ENCODE data around the gene SEC22A.

SEC22A gene

DNA sequence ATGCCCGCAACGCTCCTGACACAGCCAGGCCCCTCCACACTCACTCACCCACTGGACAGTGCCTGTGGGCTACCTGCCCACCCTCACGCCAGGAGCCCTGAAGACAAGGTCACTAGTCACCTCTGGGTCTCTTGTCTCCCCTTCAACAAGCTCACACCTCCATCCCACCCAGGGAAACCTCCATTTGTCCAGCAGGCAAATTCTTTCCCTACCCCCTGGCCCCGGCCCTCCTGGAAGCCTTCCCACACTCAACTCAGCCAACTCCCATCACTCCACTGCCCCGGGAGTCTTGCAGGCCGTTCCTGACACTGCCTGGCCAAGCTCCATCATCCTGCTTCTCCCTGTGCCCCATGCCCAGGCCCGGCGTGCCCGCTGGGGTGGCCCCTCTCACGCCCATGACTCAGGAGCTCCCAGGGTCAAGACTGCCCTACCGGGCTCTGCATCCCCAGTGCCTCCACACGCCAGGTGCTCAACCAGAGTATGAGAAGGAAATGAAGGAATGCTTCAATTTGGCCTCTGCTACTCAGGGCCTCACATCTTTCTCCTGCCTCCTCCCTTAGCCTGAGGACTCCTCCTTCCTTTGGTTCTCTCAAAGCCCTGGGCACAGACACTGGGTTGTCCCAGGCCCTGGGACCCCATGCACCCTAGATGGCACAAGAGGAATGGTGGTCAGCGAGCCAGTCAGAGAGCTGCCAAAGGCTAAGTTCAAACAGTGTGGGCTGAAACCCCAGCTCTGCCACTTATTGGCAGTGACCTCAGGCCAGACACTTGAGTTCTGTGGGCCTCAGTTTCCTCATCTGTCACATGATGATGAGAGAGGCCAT lies 88.6 kb downstream of the SEC22A start:
- DNase-seq = no peak

DNA sequence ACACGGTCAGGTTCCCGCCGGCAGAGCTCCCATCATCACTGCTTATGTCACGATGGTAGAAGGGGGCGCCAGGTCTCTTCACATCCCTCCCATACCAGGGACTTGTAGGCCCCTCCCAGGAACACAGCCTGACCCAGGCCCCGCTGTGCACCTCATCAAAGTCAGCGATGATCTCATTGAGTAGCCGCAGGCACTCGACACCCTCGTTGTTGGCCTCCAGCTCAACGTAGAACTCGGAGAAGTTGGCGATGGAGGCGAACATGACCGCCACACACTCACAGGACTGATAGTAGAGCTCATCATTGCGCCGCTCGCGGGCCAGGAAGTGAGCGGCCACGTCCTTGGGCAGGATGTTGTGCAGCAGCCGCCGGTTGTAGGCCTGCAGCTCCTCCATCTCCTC lies 89.2 kb downstream of the SEC22A start:
- DNase-seq = no peak

DNA sequence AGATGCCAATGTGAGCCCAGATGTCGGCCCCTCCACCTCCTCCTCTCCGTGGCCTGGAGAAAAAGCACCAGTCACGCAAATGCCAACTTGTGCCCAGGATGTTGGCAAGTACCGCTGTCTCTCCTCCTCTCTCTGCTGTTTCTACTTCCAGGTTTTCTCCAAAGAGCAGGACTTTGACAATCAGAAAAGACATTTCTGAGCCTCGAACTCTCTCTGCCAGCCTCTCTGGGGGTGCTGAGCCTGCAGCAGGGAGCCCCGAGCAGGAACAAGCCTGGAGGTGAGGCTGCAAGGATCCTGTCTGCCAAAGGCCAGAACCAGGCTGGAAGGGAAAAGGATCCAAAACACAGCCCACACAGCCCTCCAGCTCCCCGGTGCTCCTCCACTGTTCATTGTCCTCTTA lies 89.7 kb downstream of the SEC22A start:
- no peak for DNase-seq

DNA sequence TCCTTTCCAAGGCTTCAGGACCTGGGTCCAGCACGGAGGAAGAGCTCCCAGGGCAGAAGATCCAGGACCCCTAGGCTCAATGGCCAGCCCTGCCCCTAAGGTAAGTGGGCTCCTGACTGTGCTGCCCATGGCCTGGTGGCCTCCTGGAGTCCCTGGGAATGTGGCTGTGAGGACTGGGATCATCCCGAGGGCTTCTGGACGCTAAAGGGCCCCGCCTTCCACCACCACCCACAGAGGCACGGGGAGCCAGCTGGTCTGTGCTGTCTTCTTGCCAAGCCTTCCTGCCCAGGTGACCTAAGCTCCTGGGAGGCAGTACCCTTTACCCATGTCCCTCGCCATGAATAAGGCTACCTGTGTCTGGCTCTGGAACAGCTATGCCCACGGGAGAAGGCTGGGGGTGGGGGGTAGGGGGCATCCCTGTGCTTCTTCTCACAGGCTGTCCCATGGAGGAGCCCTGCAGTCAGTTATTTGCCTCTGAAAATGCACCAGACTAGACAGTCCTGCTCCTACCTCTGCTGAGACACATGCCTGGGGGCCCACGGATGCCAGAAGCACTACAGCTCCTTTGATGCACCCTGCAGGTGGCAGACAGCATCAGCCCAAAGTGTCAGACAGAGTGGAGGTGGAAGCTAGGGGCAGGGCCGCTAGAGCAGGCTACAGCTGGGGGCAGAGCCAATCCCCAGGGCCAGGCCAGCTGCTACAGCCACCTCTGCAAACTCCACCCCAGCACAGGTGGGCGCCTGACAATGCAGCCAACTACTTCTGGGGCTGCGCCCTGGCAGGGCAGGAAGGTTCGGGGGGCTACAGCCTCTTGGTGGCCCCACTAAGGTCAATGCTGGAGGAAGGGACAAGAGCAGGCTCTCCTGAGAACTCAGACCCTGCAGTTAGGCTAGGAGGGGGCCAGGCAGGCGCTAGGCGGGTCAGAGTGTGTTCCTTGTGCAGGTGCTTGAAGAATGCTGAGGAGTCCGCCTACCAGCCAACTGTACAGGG lies 90.9 kb downstream of the SEC22A start:
- DNase-seq = no peak

DNA sequence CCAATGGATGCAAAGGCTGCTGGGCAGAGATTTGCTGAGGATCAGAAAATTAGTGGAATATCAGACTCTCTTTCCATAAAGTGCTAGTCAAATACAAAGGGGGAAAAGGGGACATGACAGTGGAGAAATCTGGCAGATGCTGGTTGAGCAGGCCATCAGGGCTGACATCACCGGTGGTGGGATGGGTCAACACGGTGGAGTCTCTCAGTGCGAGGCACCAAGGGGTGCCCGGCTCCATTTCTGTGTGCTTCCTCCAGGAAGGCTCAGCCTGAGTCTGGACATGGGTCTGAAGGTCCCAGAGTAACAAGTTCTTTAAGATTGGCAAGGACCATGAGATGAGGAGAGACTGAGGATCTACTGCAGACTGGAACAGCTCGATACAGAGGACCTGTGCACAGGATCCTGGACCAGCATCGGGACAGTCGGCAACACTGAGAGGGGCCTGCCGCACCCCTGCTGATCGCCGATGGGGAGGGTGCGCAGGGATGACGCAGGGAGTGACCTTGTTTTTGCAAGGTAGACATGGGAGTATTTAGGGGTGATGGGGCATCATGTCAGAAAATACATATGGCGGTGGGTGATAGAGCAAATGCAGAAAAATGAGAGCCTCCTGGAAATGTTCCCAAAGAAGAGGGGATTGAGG lies 92.7 kb downstream of the SEC22A start:
- no peak for DNase-seq

DNA sequence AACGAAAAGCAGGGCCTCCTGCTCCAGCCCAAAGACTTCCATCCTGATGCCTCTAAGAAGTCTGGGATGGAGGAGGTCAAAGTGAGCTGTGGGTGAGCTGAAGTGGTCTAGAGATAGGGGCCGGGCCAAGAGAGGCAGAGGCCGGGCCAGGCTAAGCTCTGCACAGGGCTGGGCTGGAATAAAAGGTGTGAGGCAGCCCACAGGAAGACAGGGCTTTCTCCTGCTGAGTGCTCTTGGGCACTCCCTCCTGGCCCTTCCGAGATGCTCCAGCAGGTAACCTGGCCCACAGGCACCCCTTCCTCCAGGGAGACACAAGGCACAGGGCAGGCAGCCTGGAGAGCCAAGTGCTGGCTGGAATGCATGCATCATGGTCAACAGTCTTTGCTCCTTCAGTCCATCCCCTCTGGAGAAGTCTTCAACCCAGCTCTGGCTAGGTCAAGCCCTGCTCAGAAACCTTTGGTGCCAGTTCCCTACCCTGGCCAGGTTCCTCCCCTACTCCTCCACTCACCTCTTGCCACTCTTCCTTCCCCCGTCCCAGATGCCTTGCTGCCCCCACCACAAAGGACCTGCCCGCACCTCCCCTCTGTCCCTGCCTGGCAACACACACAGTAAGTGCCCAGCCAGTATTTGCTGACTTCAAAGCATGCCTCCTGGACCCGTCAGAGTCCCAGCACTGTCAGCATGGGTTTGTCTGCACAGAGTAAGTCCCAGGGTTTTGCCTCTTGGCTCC lies 93.6 kb downstream of the SEC22A start:
- DNase-seq = no peak

DNA sequence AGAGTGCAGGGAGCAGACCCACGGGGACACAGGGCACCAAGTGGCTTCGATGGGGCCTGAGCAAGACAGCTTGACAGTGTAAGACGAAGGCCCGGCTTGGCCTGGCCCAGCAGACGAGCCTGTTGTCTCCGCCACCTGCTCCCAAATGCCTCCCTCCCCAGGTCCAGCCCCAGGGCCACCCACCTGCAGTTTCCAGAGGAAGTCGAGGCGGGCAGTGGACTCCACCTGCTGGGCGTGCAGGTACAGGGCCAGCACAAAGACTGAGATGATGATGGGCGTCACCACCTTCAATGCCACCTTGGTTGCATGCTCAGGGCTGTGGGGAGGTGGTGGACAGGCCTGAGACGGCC lies 94.1 kb downstream of the SEC22A start:
- DNase-seq = no peak

DNA sequence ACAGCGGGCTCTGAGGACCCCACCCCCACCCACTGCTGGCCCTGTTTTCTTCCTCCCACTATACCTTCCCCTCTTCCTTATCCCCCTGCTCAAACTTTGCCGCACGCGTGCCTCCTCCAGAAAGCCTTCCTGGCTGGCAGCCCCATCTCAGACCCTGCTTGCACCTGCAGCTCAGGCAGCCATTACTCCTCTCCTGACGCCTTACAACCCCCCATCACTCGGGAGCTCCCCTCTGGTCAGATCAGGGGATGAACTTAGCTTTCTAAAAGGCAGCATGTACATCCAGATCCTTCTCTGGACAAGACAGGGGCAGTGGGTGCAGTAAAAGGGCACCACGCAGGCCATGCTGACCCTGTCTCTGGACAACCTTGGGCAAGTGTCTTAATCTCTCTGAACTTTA lies 94.5 kb downstream of the SEC22A start:
- no peak for DNase-seq

DNA sequence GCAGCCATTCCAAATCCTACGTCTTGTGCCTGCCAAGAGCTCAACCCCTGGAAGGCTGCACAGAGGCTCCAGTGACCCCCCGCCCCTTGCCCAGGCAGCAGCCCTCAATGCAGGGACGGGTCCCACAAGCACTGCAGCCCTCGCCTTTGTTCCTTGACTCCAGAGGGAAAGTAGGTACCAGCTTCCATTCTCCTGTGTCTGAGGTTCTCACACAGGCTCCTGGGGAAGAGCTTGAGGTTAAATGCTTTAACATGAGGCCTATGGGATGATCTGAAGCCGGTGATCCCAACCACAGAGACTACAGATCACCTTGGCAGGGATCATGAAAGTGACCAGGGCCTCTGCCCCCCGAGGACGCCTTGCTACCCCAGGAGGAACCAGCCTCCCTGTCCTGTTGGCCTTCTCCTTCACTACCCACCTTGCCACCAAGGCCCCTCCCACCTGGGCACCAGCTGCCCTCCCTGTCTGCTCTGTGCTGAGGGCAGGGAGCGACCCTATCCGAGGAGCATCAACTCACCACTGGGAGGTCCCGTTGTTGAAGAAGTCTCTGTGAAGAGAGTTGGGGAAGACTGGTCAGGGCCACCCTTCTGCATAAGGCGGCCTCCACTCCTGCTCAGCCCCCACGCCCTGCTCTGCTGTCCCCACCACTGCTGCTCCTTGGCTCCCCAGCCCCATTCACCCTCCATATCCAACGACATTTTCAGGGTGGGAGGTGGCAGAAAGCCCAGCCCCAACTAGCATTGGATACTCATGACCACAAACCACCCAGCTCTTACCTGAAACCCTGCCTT lies 95.3 kb downstream of the SEC22A start:
- DNase-seq = no peak

DNA sequence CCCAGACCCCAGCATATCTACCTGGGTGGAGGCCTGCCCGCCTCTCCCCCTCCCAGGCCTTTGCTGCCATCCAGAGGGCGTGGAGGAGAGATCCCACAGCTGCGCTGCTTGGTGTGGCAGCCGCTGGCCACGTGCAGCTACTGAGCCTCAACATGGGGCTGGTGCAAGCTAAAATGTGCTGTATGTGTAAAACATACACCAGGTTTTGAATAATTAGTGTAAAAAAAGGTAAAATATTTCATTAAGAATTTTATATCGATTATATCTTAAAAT lies 95.8 kb downstream of the SEC22A start:
- no peak for DNase-seq

DNA sequence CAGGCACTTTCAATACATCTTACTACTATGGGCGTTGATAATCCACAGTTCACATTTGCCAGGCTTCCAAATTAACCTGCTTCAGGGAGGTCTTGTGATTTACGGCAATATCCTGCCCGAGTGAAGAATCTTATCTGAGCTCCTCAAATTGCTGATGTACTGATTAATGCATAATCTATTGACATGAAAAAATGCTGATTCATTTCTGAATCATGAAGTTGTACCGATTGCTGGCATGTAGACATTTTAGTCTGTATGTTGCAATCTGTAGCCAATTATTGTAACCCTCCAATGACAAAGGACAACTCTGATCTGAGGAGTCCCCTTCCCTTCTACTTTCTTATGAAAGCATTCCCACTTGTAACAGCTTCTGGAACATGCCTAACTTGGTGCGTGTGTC lies 97.2 kb downstream of the SEC22A start:
- DNase-seq = peak; percentile 37

DNA sequence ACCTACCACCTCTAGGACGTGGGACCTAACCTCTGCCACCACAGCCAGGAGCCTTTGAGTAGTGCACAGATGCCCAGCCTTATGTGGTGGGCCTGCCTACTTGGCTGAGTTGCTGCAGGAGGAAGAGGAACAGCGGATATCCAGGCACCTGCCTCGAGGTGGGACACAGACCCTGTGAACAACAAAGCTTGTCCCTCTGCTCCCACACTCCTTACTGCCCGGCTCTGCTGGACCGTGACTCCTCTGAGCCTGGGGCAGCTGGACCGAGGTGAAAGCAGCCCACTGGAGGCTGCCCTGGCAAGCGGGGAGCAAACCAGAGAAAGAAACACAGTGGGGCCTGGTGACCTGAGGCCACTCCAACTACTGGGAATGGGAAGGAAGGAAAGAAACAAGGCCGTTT lies 97.8 kb downstream of the SEC22A start:
- no peak for DNase-seq

DNA sequence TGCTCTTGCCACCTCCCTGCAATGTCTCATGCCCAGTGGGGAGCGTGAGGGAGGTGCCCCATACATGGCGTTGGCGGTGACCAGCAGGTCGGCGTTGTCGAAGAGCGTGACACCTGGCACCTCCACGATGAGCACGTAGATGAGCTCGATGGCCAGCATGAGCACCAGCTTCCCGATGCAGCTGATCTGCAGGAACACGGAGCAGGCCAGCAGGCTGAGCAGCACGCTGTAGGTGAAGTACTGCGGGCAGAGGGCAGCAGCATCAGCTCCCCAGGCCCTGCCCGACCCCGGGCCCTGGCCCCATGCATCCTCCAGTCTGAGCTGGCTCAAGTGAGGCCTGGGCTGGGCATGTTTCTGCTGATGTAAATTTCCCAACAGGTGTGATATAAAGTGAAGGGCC lies 98.3 kb downstream of the SEC22A start:
- DNase-seq = no peak

DNA sequence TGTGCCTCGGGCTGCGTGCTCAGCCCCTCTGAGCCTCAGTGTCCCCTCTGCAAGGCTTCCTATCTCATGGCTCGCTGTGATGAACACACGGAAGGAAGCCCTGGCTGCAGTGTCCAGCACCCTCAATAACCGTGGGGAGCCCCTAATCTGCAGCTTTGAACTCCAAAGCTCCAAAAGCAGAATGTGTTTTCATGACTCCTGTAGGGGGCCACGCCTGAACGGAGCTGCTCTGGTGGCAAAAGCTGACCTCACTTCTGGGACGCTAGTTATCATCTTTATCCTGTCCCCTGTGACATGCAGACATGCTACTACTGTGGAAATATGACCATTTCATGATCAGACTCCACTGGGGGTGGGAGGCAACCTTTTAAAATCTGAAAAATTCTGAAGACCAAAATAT lies 98.8 kb downstream of the SEC22A start:
- no peak for DNase-seq

DNA sequence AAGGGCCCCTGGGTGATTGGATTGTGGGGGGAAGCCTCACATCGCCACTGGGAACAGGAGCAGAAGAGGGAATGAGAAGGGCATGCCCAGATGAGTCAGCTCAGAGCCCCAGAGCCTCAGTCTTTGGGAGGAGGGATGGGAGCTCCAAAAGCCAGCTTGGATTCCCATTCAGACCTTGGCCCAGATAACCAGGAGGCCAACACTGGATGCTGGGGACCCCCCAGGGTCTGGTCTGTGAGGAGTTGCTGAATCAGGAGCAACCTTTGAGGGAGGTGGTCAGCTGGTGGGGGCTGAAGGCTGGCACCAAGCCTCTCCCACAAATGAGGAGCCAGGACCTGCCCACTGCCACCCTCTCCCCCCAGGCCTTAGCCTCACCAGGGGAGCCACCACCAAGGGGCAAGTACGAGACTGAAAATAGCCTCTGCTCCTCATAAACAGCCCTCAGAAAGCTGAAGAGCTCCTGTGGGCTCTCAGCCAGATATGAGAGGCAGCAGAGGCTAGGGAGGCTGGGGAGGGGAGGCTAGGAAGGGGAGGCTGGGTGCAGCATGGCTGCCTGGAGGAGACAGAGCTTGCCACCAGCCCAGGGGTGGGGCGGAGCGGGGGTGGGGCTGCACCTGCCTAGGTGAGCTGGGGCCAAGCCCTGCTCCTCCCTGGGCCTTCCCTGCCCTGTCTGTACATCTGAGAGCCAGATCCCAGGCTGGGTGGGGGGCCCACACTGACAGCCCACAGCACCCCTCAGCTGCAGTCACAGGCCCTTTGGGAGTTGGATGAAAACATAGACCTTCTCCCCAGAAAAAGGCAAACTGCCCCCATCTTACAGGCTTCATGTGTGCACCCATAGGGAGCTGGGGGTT lies 99.8 kb downstream of the SEC22A start:
- no peak for DNase-seq

DNA sequence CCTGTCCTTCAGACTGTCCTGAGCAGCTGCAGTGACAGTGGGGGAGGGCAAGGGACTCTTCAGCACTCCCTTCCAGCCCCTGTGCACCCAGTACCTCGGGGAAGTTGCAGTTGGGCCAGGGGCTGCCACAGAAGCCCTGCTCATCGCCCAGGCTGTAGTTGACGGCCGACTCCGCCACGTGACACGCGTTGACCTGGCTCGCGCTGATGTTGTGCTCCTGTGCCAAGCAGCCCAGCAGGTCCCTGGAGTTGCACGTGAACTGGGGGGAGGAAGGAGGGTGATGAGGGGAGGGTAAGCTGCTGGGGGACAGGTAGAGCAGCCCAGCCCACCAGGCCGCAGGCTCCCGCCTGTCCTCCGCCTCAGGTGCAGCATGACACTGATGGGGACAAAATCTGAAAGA lies 101.2 kb downstream of the SEC22A start:
- DNase-seq = no peak

DNA sequence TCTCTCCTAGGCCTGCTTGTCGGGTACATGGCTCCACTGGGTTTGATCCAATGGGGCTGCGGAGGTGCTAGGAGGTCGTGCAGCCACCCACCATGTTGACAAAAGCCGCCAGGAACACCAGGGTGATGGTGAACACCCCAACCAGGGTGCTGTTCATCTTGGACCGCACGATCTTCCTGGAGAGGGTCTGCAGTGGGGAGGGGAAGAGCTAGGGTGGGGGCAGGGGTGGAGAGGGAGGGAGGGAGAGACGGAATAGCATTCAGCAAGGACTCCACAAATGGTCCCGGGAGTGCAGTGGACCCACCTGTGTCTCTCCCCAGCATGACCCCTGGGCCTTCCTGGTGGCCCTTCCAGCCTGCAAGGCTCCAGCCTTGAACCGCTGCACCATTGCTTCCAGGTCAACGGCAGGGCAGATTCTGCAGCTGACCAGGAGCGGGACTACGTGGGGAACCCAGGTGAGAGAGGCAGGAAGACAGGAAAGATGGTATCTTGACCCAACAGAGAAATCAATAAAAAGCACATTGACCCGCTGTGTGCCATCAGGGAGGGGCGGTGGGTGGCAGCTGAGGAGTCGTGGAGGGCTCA lies 102.3 kb downstream of the SEC22A start:
- no peak for DNase-seq

DNA sequence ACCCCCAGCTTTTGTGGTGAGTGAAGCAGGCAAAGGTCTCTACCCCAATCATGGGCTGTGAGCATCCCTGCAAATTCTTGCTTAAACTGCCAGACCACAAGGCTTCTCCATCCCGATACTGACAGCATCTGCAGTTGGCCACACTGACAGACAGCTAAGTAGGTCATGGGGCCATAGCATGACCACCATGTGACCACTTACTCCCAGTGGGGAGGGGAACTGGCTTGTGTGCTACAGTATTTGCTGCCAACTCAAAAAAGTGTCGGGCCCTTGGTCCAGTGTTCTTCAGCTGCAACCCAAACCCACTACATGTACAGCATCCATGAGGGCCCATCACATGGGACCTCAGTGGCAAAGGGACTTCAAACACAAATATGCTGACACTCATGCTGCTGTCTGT lies 103.4 kb downstream of the SEC22A start:
- DNase-seq = no peak

DNA sequence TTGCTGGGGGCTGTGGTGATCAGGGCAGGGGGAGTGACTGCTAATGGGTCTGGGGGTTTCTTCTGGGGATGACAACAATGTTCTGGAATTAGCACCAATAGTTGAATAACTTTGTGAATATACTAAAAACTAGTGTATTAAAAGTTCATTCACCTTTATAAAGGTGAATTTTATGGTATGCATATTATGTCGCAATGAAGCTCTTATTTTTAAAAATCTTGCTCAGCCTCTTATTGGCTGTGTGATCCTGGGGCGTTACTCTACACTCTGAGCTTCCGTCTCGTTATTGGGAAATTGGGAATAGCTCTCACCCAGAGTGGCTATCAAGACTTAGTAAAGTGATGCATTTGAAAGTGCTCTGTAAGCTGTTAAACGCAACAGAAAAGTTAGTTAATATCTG lies 105.3 kb downstream of the SEC22A start:
- no peak for DNase-seq

DNA sequence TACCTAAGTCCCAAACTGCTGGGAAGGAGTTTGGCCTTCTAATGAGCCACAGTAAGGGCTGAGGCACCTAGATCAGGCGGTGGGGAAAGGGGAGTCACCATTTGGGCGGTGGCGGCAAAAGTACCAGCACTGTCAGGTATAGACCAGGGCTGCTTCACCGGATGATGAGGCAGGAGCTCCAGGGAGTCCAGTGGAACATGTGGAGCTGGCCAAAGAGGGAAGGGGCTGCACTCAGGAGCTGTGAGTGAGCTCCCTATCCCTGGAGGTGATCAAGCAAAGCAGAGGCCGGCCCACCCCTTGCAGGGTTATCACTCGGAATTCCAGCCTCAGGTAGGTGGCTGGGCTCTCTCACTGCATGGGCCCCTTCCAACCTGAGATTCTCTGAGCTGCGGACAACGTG lies 108.4 kb downstream of the SEC22A start:
- no peak for DNase-seq

DNA sequence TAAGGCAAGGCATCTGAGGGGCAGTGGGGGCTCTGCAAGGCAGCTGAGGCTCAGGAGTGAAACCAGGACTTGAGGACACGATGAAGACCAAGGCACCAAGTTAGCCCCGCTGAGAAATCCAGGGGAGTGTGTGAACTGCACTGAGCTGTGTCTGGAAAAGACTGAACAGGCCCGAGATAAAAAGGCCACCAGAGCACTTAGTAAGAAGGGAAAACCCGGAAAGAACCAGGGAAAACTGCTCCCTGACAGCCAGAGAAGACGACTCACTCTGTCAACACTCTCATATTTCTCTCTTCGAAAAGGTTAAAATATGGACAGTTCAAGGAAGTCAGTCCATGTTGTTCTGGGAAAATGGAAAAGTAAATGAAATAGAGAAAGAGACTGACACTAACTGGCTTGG lies 109.0 kb downstream of the SEC22A start:
- no peak for DNase-seq

All from fibroblast of skin of right biceps (primary cell).